A549 (cell line): ENCODE measurements around the gene CNTN4.

Experiments used
- MAFK ChIP-seq: fragments of 450-650 bp; IDR thresholded peaks from 2 replicates; pipeline ENCODE4 v1.6.1; 2014; ENCODE audit not compliant: partially characterized antibody
- REST ChIP-seq: fragments of 200-600 bp; sonication (generic); IDR thresholded peaks from 2 replicates; pipeline ENCODE4 v1.6.1; 2016; ENCODE audit warnings: antibody characterized with exemption, mild to moderate bottlenecking, moderate library complexity
- TF ChIP-seq, protein P1 (sequence below): fragments of >200 bp; sonication (Bioruptor Twin); formaldehyde crosslinking; IDR thresholded peaks from 3 replicates; pipeline ENCODE4 v1.5.1; 2016

GRCh38 chr3:3037156-3037555 lies 938.5 kb downstream of the CNTN4 start:
- TF ChIP-seq, protein P1, sequence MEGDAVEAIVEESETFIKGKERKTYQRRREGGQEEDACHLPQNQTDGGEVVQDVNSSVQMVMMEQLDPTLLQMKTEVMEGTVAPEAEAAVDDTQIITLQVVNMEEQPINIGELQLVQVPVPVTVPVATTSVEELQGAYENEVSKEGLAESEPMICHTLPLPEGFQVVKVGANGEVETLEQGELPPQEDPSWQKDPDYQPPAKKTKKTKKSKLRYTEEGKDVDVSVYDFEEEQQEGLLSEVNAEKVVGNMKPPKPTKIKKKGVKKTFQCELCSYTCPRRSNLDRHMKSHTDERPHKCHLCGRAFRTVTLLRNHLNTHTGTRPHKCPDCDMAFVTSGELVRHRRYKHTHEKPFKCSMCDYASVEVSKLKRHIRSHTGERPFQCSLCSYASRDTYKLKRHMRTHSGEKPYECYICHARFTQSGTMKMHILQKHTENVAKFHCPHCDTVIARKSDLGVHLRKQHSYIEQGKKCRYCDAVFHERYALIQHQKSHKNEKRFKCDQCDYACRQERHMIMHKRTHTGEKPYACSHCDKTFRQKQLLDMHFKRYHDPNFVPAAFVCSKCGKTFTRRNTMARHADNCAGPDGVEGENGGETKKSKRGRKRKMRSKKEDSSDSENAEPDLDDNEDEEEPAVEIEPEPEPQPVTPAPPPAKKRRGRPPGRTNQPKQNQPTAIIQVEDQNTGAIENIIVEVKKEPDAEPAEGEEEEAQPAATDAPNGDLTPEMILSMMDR: no peak
- TF ChIP-seq MAFK (no peak), REST (no peak)
